Cardiac muscle cell (in vitro differentiated cells and primary cell): ENCODE results near the gene INSIG1. TPM values are rescaled to one million over a fixed set of nuclear protein-coding genes. Genes with fewer than 3 reads are reported as not detected.

ENCODE experiments used
- DNase-seq, 2 donors: peaks; one replicate each; pipeline versions ENCODE4 v3.0.0 to v3.0.0-alpha.2; 2010 to 2017; ENCODE audit warnings: low read depth in 1 of 2, low spot score in 1 of 2
- H3K27ac ChIP-seq: fragments of 200-600 bp; sonication (generic); 2 replicates; pipeline ENCODE4 v1.5.1; 2016
- H3K27me3 ChIP-seq: fragments of 200-600 bp; sonication (generic); 2 replicates; pipeline ENCODE4 v1.6.0; 2016; ENCODE audit warnings: control low read depth
- H3K36me3 ChIP-seq: fragments of 200-600 bp; sonication (generic); 2 replicates; pipeline ENCODE4 v1.5.1; 2016; ENCODE audit warnings: control low read depth
- H3K4me1 ChIP-seq: fragments of 200-600 bp; sonication (generic); 2 replicates; pipeline ENCODE4 v1.8.1; 2017; ENCODE audit warnings: low read depth, mild to moderate bottlenecking, mixed run types
- H3K4me3 ChIP-seq: fragments of 200-600 bp; sonication (generic); 2 replicates; pipeline ENCODE4 v1.5.1; 2016; ENCODE audit warnings: mild to moderate bottlenecking
- H3K9me3 ChIP-seq: fragments of 200-600 bp; sonication (generic); 2 replicates; pipeline ENCODE4 v1.5.1; 2017; ENCODE audit warnings: low read depth, mild to moderate bottlenecking, control low read depth
- polyA plus RNA-seq: library from polyadenylated mRNA; unstranded; fragments of >200 nt; fragmentation: Nextera tagmentation; extraction: Ambion mirVana; gene quantifications from 2 replicates; pipeline ENCODE4 v1.2.1, GENCODE V29; 2016
- total RNA-seq: library from RNA; depleted of rRNA; stranded (reverse); fragments of >200 nt; gene quantifications from 2 replicates; pipeline ENCODE4 v1.2.3, GENCODE V29; 2016
- TF ChIP-seq, protein P1 (sequence below): IDR thresholded peaks from 2 replicates; pipeline ENCODE4 v1.5.1; 2012; ENCODE audit warnings: low read depth, mild to moderate bottlenecking, low read length

Gene INSIG1
- total and polyA plus RNA-seq, 2 experiments from 2014 or later = 76.3 to 103 TPM

- TF ChIP-seq, protein P1, sequence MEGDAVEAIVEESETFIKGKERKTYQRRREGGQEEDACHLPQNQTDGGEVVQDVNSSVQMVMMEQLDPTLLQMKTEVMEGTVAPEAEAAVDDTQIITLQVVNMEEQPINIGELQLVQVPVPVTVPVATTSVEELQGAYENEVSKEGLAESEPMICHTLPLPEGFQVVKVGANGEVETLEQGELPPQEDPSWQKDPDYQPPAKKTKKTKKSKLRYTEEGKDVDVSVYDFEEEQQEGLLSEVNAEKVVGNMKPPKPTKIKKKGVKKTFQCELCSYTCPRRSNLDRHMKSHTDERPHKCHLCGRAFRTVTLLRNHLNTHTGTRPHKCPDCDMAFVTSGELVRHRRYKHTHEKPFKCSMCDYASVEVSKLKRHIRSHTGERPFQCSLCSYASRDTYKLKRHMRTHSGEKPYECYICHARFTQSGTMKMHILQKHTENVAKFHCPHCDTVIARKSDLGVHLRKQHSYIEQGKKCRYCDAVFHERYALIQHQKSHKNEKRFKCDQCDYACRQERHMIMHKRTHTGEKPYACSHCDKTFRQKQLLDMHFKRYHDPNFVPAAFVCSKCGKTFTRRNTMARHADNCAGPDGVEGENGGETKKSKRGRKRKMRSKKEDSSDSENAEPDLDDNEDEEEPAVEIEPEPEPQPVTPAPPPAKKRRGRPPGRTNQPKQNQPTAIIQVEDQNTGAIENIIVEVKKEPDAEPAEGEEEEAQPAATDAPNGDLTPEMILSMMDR = no peak
- H3K27me3 ChIP-seq = no peaks in the 10 kb centered on the region
- no peak overlapping the region for H3K4me3 ChIP-seq
- no peaks in the 10 kb centered on the region for H3K36me3 ChIP-seq
- H3K27ac ChIP-seq = no peak overlapping the region
- no peaks in the 10 kb centered on the region for H3K9me3 ChIP-seq
- no peak for DNase-seq
- no peaks in the 10 kb centered on the region for H3K4me1 ChIP-seq
Measured at GRCh38 chr7:155318245-155318644, 20.6 kb downstream of the INSIG1 start.

GRCh38 chr7:155322530-155322929 is 24.9 kb downstream of the INSIG1 start:
- Histone ChIP-seq H3K27ac (no peak overlapping the region), H3K4me1 (no peaks in the 10 kb centered on the region), H3K36me3 (no peaks in the 10 kb centered on the region), H3K27me3 (no peaks in the 10 kb centered on the region), H3K4me3 (no peak overlapping the region), H3K9me3 (no peaks in the 10 kb centered on the region)
- peak in 1 of 2 donors; percentile 20 for DNase-seq
- TF ChIP-seq, protein P1 = no peak

- Histone ChIP-seq H3K4me1 (no peaks in the 10 kb centered on the region), H3K27ac (no peak overlapping the region), H3K4me3 (no peak overlapping the region), H3K36me3 (no peaks in the 10 kb centered on the region), H3K9me3 (no peaks in the 10 kb centered on the region), H3K27me3 (peaks cover 3% of the 10 kb centered on the region)
- TF ChIP-seq, protein P1 = no peak
- no peak for DNase-seq
Measured at GRCh38 chr7:155323001-155323638, 25.4 kb downstream of the INSIG1 start.

DNA sequence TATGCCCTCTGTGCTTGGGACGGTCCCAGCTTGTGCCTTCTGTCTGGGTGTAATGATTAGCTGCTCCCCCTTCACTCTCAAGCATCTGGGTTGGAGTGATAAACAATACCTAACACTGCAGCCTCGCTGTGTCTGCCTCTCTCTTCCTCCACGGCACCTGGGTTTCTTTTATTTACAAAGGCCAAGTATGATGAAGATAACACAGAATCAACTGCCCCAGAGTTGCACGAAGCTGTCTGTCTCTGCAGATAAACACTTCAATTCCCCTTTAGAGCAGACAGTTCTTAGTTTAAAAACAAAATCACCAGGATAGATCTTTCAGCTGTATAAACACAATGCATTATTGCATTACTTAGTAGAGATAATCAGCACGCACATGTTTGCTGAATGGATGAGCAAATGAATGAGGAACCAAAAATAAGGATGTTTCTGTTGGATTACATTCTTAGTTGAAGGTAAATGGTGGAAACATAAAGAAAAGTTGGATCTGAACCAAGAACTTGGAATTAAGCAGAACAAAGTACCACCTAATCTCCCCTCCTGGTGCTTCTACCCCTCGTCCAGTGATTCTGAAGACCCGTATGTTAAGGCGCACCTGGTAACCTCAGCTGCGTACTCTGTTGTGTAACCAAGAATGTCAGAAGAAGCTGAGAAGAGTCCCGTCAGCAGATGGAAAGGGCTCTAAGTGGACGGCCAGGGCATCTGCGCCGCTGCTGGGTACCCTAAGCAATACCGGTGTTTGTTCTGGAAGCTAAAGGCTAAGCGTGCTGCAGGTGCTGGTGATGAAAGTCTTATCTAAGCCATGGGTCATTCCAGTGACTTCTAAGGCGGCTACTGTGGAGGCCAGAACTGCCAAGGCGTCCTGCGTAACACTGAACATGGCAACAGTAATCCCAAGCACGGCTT is 26.6 kb downstream of the INSIG1 start:
- DNase-seq = no peak
- Histone ChIP-seq H3K9me3 (no peaks in the 10 kb centered on the region), H3K27ac (no peak overlapping the region), H3K4me3 (no peak overlapping the region), H3K27me3 (peaks cover 3% of the 10 kb centered on the region), H3K4me1 (no peaks in the 10 kb centered on the region), H3K36me3 (no peaks in the 10 kb centered on the region)
- TF ChIP-seq, protein P1 = no peak

DNA sequence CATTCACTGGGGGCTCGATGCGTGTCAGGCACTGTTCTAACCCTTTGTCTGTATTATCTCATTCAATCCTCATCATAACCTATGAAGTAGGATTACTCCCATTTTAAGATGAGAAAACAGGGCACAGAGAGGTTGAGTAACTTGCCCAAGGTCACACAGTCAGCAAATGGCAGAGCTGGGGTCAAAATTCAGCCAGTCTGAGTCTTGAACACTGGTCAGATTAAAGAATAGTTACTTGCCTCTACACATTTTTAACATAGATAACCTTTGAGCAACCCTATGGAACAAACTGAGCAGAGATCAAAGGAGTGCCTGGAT is 27.2 kb downstream of the INSIG1 start:
- Histone ChIP-seq H3K27me3 (peaks cover 6% of the 10 kb centered on the region), H3K27ac (no peak overlapping the region), H3K36me3 (no peaks in the 10 kb centered on the region), H3K4me3 (no peak overlapping the region), H3K9me3 (no peaks in the 10 kb centered on the region), H3K4me1 (no peaks in the 10 kb centered on the region)
- TF ChIP-seq, protein P1 = no peak
- DNase-seq = no peak
